HG02623 (cell line): ENCODE data around the gene CEACAM7.

Experiments used
- ATAC-seq: cut with Tn5 transposase; IDR thresholded peaks from one replicate; pipeline ENCODE4 v1.9.1; 2021; ENCODE audit warnings: moderate library complexity; ENCODE audit not compliant: unreplicated experiment

CEACAM7 gene

GRCh38 chr19:41700381-41701195 is 12.5 kb upstream of the CEACAM7 start:
- ATAC-seq = no peak

- no peak for ATAC-seq
Measured at GRCh38 chr19:41699968-41700323, 11.9 kb upstream of the CEACAM7 start.

- ATAC-seq = no peak
Measured at GRCh38 chr19:41699231-41699967, 11.3 kb upstream of the CEACAM7 start.

DNA sequence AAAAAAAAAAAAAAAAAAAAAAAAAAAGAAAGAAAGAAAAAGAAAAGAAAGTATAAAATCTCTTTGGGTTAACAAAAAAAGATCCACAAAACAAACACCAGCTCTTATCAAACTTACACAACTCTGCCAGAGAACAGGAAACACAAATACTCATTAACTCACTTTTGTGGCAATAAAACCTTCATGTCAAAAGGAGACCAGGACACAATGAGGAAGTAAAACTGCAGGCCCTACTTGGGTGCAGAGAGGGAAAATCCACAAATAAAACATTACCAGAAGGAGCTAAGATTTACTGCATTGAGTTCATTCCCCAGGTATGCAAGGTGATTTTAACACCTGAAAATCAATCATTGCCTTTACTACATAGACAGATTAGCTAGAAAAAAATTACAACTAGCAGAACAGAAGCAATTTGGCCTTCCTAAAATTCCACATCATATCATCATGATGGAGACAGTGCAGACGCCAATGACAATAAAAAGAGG is 10.7 kb upstream of the CEACAM7 start:
- no peak for ATAC-seq

DNA sequence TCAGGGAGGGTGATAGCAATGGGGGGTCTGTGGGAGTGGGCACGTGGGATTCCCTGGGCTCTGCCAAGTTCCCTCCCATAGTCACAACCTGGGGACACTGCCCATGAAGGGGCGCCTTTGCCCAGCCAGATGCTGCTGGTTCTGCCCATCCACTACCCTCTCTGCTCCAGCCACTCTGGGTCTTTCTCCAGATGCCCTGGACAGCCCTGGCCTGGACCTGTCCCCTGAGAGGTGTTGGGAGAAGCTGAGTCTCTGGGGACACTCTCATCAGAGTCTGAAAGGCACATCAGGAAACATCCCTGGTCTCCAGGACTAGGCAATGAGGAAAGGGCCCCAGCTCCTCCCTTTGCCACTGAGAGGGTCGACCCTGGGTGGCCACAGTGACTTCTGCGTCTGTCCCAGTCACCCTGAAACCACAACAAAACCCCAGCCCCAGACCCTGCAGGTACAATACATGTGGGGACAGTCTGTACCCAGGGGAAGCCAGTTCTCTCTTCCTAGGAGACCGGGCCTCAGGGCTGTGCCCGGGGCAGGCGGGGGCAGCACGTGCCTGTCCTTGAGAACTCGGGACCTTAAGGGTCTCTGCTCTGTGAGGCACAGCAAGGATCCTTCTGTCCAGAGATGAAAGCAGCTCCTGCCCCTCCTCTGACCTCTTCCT is 9.3 kb upstream of the CEACAM7 start:
- ATAC-seq = no peak

DNA sequence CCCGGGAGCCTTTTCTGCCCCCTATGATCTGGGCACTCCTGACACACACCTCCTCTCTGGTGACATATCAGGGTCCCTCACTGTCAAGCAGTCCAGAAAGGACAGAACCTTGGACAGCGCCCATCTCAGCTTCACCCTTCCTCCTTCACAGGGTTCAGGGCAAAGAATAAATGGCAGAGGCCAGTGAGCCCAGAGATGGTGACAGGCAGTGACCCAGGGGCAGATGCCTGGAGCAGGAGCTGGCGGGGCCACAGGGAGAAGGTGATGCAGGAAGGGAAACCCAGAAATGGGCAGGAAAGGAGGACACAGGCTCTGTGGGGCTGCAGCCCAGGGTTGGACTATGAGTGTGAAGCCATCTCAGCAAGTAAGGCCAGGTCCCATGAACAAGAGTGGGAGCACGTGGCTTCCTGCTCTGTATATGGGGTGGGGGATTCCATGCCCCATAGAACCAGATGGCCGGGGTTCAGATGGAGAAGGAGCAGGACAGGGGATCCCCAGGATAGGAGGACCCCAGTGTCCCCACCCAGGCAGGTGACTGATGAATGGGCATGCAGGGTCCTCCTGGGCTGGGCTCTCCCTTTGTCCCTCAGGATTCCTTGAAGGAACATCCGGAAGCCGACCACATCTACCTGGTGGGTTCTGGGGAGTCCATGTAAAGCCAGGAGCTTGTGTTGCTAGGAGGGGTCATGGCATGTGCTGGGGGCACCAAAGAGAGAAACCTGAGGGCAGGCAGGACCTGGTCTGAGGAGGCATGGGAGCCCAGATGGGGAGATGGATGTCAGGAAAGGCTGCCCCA is 8.5 kb upstream of the CEACAM7 start:
- no peak for ATAC-seq

DNA sequence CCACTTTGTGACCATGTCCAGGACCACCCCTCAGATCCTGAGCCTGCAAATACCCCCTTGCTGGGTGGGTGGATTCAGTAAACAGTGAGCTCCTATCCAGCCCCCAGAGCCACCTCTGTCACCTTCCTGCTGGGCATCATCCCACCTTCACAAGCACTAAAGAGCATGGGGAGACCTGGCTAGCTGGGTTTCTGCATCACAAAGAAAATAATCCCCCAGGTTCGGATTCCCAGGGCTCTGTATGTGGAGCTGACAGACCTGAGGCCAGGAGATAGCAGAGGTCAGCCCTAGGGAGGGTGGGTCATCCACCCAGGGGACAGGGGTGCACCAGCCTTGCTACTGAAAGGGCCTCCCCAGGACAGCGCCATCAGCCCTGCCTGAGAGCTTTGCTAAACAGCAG is 7.7 kb upstream of the CEACAM7 start:
- no peak for ATAC-seq

- no peak for ATAC-seq
Measured at GRCh38 chr19:41694831-41695635, 7.0 kb upstream of the CEACAM7 start.

GRCh38 chr19:41694196-41694595 is 6.1 kb upstream of the CEACAM7 start:
- no peak for ATAC-seq

DNA sequence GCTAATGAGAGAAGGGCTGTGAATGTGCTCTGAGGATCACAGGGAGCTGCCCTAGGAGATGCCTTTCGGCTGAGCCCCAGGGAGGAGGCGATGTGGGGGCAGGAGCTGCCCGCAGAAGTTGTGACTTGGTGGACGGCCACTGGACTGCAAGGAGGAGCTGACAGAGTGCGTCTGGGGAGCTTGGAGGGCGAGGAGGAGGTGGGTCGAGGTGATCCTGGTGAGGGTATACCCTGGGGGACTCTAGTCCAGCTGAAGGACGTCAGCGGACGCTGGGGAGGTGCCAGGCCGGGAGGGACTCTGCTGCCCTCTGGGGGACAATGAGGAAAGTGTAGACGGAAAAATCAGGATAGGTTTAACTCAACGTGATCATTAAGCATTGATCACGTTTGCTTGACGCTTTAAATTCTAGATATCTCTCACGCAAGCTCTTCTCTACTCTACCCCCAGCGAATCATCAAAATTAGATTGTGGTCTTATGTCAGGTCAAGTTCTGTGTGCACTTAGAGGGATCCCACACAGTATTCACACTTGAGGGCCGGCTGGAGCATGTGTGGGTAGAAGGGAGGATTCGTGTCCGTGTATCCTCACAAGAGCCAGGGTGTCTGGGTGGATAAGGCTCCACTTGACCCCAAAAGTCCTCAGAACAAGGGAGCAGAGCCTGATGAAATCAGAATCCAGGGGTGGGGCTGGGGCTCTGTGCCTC is 3.3 kb upstream of the CEACAM7 start:
- no peak for ATAC-seq

DNA sequence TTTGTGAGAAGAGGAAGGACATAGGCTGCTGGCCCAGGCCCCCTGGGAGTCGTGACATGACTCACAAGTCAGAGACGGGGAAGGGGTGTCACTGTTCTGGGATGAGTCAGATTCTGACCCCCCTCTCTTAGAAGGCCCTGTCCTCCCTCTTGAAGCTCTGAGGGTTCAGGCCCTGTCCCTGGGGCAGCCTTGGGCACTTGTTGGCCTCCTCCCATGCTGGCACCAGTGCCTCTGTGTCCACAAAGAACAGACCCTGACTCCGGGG is 2.7 kb upstream of the CEACAM7 start:
- ATAC-seq = no peak

DNA sequence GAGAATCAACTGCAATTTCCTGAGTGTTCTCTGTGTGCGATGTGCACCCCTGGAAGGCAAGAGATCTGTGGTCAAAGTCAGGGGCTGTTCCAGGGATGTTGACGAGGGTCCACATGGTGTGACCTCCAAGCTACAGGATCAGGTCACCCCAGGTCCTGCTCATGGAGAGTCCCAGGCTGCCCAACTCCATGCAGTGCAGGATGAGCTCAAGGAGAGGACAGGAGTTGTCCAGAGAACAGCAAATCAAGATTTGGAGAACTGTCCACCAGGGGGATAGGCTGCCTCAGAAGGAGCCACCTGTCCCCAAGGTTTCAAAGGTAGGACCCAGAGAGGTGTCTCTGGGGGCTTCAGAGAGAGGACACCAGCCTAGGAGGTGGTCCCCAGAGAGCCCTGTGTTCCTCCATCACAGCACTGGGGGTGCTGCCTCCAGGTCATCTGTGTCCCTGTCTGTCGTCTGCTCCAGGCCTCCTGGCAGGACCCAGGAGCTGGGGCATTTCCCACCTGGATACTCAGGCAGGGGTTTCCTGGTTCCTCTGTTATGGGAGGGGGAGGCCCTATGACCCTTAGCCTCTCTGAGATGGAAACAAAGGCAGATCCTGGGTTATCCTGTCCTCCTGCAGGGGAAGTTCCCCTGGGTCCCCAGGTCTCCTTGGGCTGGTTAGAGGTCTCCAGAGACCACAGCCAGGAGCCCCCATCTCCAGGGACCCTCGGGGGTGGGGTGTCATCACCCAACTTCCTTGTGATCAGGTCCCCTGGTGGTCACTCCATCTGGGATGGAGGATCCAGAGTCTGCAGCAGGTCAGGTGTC is 2.1 kb upstream of the CEACAM7 start:
- no peak for ATAC-seq

GRCh38 chr19:41688687-41689086 is 617 bp upstream of the CEACAM7 start:
- no peak for ATAC-seq

- no peak for ATAC-seq
Measured at GRCh38 chr19:41687419-41687818, 651 bp downstream of the CEACAM7 start.

DNA sequence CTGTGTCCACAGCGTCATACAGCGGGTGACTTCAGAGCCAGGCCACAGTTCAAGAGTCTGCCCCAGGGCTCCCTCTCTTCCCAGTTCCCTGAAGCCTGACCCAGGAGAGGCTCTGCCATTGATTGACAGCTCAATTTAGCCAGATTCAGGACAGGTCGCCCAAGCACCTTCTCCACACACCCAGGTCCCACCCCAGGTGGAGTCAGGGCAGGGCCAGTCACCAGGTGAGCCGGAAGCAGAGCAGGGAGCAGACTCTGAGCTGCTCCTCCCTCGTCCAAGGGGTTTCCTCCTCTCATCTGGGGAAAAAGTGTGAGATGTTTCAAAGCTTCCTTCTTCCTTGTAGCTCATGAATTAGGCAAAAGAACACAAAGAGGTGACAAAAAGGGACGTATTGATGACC is 5.6 kb downstream of the CEACAM7 start:
- ATAC-seq = no peak

GRCh38 chr19:41671486-41671885 is 16.6 kb downstream of the CEACAM7 start:
- no peak for ATAC-seq

DNA sequence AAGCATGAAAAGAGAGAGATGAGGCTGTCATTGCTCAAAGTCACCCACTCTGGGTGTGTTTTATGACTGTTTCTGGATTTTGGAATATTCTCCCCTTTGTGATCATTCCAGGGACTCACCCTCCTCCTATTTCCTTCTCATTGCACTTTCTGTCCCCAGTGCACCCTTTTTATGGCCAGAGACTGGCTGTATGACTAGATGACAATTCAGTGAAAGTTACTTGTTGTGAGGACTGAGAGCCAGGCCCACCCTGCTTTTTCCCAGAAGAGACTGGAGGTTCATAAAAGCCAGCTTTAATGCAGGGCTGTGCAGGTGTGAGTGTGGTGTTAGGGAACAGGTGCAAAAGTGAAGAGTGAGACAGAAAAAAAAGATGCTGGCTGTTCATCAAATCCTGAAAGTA is 17.3 kb downstream of the CEACAM7 start:
- no peak for ATAC-seq

DNA sequence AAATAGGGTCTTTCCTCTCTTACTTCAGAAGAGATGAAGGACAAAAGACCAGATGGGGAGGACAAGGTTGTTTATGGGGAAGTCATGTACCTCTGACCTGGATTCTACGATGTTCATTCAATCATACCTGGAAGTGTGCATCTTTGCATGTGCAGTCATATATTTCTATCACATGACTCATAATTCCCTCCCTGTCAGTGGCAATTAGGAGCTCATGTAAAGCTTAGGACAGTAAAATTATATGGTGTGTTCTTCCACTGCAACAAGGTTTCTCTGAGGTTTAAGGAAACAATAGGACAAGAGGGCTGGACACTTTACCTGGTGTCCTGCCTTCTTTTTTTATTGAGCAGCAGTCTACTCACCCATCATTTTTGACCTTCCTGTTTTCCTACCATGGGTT is 19.8 kb downstream of the CEACAM7 start:
- ATAC-seq = no peak

DNA sequence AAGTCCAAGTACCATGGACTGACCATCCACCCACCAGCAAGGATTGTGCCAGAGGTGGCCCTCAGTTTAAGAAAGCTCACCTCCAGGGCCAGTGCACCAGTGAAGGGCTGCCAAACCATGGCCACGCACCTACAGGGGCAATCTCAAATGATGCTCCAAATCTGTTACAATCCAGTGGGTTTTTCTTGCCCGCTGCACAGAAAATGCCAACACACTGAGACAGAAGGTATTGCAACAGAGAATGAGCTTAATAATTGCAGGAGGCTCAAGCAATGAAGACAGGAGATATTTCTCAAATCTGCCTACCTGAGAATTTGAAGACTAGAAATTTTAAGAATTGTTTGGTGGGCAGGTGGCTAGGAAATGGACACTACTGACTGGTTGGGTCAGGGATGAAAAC is 22.0 kb downstream of the CEACAM7 start:
- no peak for ATAC-seq
